Neural crest cell (in vitro differentiated cells): Measurements from ENCODE around the gene NFKBIE. TPM values are rescaled to one million over a fixed set of nuclear protein-coding genes. Genes with fewer than 3 reads are reported as not detected.

ENCODE experiments used
- DNase-seq: peaks from one replicate; pipeline ENCODE4 v3.0.0; 2021; ENCODE audit warnings: low read depth, mixed read lengths, low spot score
- H3K27ac Mint-ChIP-seq: one replicate; pipeline ENCODE4 v1.8.0; 2021; ENCODE audit warnings: mild to moderate bottlenecking, mixed read lengths; ENCODE audit not compliant: unreplicated experiment
- H3K27me3 Mint-ChIP-seq: 2 replicates; pipeline ENCODE4 v1.8.0; 2021; ENCODE audit warnings: low read depth, mild to moderate bottlenecking, mixed read lengths
- H3K36me3 Mint-ChIP-seq: 2 replicates; pipeline ENCODE4 v1.8.0; 2021; ENCODE audit warnings: low read depth, mild to moderate bottlenecking, mixed read lengths
- H3K4me1 Mint-ChIP-seq: 2 replicates; pipeline ENCODE4 v1.8.0; 2021; ENCODE audit warnings: mixed read lengths
- H3K4me3 Mint-ChIP-seq: one replicate; pipeline ENCODE4 v1.8.0; 2021; ENCODE audit warnings: mild to moderate bottlenecking, mixed read lengths
- H3K9me3 Mint-ChIP-seq: 2 replicates; pipeline ENCODE4 v1.8.0; 2021; ENCODE audit warnings: mixed read lengths
- total RNA-seq: library from RNA; stranded (reverse); gene quantifications from 2 replicates; pipeline ENCODE4 v1.2.1, GENCODE V29; 2021
- TF ChIP-seq, protein P1 (sequence below): fragments of 200-600 bp; sonication (generic); conservative IDR thresholded peaks from 2 replicates; pipeline ENCODE4 v1.5.0; 2021; ENCODE audit warnings: antibody characterized with exemption, mild to moderate bottlenecking

Gene NFKBIE
- total RNA-seq, 1 donor from 2014 or later, result 20.2 TPM

DNA sequence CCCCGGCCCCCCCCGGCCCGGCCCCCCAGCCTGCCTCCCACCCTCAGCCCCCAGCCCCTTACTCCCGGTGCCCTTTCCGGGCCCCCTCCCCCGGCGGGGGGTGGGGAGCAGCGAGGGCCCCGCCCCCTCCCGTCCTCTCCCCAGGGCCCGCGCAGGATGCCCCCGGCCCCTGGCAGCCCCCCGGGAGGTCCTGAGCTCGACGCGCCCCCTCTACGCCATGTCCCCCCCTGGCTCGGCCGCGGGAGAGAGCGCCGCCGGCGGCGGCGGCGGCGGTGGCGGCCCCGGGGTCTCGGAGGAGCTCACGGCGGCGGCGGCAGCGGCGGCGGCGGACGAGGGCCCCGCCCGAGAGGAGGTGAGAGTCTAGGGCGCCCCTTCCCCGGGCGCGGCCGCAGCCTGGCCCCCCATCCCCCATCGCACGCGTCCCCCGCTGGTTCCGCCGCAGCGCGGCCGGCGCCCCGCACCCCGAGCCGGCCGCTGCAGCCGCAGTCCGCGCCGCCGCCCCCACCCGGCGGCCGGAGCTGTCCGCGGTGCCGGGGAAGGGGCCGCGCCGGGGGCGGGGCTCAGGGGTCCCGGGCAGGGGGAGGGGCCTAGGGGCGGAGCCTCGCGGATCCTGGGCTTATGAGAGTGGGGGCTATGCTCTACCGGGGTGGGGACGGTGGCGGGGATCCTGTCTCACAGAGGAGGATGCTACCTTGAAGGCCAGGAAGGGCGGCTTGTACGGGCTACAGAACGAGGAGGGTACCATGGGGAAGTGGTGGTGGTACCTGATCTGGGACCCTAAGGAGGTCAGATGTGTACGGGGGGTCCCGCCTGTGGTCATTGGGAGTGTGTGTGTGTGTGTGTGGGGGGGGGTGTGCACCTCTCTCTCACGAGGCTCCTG is 5.4 kb upstream of the NFKBIE start:
- Mint-ChIP-seq H3K36me3 (peaks cover 4% of the 10 kb centered on the region), H3K4me1 (peaks cover 62% of the 10 kb centered on the region), H3K27me3 (peaks cover 22% of the 10 kb centered on the region), H3K9me3 (no peaks in the 10 kb centered on the region), H3K27ac (peak overlapping the region; percentile 62), H3K4me3 (peak overlapping the region; percentile 89)
- DNase-seq, result peak; percentile 64
- TF ChIP-seq, protein P1, sequence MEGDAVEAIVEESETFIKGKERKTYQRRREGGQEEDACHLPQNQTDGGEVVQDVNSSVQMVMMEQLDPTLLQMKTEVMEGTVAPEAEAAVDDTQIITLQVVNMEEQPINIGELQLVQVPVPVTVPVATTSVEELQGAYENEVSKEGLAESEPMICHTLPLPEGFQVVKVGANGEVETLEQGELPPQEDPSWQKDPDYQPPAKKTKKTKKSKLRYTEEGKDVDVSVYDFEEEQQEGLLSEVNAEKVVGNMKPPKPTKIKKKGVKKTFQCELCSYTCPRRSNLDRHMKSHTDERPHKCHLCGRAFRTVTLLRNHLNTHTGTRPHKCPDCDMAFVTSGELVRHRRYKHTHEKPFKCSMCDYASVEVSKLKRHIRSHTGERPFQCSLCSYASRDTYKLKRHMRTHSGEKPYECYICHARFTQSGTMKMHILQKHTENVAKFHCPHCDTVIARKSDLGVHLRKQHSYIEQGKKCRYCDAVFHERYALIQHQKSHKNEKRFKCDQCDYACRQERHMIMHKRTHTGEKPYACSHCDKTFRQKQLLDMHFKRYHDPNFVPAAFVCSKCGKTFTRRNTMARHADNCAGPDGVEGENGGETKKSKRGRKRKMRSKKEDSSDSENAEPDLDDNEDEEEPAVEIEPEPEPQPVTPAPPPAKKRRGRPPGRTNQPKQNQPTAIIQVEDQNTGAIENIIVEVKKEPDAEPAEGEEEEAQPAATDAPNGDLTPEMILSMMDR, result no peak

DNA sequence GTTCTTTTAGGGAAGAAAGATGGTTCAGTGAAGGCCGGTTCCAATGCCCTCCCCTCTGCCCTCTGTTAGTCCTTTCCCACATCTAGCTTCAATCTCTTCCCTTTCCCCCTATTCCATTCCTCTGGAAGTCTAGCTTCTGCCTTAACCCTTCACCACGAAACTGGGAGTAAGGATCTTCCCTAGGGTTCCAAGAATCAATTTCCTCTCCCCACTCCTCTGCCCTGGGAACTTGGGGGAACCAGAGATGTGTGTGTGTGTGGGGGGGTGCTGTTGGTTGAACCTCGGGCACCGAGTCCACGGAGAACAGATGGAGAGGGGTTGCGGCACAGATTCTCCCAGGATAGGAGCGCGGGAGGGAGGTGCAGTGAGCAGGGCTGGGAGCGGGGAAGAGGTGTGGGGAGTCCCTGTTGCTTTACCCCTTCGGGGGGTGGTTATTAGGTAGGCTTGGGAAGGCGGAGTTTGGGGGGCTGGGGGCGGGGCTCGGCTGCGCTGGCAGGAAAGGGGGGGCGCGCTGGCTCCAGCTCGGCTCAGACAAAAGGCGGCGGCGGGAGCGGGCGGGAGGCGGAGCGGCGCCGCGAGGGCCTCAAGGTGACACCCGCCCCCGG is 4.7 kb upstream of the NFKBIE start, which contains the start of gene TMEM151B:
Gene TMEM151B, plus strand, starts transcription at position 530 of the 605 bp plus-strand sequence. CDS start 293 bp downstream, outside the sequence.
- peaks cover 22% of the 10 kb centered on the region for H3K27me3 Mint-ChIP-seq
- H3K27ac Mint-ChIP-seq, result peak within 1 kb of the TSS; percentile 62
- peaks cover 62% of the 10 kb centered on the region for H3K4me1 Mint-ChIP-seq
- no peak for DNase-seq
- peak within 1 kb of the TSS; percentile 89 for H3K4me3 Mint-ChIP-seq
- peaks cover 4% of the 10 kb centered on the region for H3K36me3 Mint-ChIP-seq
- TF ChIP-seq, protein P1, result no peak
- H3K9me3 Mint-ChIP-seq, result no peaks in the 10 kb centered on the region

DNA sequence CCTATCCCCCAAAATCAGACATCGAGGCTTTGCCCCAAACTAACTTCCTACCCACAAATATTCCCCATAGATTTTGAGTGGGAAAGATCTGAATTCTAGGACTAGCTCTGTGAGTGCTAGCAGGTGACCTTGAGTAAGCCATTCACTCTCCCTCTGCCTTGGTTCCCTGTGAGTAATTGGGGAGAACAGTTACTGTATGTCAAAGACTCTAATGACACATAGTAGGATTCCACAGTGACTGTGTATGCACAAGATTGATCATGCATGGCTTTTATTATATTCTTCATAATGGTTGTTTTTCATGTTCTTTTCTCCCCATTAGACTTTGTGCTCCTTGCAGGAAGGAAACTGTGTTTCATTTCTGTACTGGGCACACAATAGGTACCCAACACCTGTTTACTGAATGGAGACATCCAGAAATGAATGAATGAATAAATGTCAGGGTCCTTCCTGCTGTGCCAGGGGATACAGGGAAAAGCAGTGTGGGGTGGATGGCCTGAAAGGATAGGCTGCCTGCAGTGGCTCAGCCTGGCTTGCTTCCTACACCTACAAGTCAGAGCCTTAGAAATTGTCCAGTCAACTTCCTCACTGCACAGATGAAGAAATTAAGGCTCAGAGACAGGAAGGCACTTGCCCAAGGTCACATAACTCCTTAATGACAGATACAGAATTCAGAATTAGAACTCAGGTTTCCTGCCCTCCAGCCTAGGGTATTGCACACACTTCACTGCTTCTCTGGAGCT is 4.0 kb upstream of the NFKBIE start:
- no peak for DNase-seq
- Mint-ChIP-seq H3K4me1 (peaks cover 65% of the 10 kb centered on the region), H3K4me3 (peak overlapping the region; percentile 89), H3K27ac (no peak overlapping the region), H3K36me3 (peaks cover 2% of the 10 kb centered on the region), H3K9me3 (no peaks in the 10 kb centered on the region), H3K27me3 (peaks cover 22% of the 10 kb centered on the region)
- TF ChIP-seq, protein P1, result no peak

DNA sequence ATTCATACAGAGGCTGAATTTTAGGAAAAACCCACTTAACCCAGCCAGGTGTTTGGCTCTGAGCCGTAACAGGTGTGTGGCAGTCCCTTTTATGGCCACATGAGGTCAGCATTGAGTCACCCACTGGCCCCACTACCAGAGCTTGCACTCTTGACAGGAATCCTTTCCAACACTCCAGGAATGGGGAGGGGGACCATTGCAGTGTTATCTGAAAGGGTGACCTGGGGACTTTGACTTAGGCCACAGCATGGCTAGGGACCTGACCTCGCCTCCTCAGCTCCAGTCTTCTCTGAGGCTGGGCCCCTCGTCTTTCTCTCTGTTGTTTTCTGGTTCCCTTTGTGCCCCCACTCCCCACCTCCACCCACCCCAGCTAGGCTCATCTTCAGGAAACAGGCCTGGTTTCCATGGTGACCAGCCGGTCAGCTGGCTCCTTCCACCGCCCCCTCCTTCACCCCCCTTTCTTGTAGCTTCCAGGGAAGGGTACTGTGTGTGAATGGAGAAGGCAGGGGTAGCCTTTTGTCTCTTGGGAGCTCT is 2.8 kb upstream of the NFKBIE start:
- peaks cover 75% of the 10 kb centered on the region for H3K4me1 Mint-ChIP-seq
- no peaks in the 10 kb centered on the region for H3K36me3 Mint-ChIP-seq
- DNase-seq, result peak; percentile 60
- peaks cover 22% of the 10 kb centered on the region for H3K27me3 Mint-ChIP-seq
- no peaks in the 10 kb centered on the region for H3K9me3 Mint-ChIP-seq
- peak overlapping the region; percentile 87 for H3K27ac Mint-ChIP-seq
- H3K4me3 Mint-ChIP-seq, result peak overlapping the region; percentile 89
- TF ChIP-seq, protein P1, result peak; percentile 97

DNA sequence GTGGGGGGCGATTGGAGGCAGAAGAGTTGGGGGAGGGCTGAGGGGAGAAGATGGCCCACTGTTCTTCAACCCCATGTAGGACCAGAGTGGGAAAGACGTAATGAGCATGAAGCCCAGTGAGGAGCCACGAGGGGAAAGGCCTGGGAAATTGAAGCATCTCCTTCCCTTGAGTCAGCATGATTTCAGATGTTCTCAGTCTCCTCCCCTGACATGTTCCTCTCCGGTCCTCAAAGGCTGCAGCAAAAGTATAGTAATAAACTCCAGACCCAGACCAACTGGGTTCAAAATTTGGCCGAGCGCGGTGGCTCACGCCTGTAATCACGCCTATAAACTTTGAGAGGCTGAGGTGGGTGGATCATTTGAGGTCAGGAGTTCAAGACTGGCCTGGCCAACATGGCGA is 1.9 kb upstream of the NFKBIE start:
- Mint-ChIP-seq H3K36me3 (no peaks in the 10 kb centered on the region), H3K27ac (peak overlapping the region; percentile 12), H3K27me3 (peaks cover 19% of the 10 kb centered on the region), H3K9me3 (no peaks in the 10 kb centered on the region), H3K4me1 (peaks cover 77% of the 10 kb centered on the region), H3K4me3 (peak overlapping the region; percentile 89)
- TF ChIP-seq, protein P1, result no peak
- no peak for DNase-seq
